Measurements from ENCODE around the gene GSTA3. TPM values are rescaled to one million over a fixed set of nuclear protein-coding genes. Genes with fewer than 3 reads are reported as not detected.
"Not testable (repeated sequence)": the region's sequence is repeated elsewhere in the genome, so short reads cannot be mapped to it uniquely, and the experiment has no call there.

The GSTA3 gene
- total RNA-seq, 4 donors from 2014 or later: not detected

DNA sequence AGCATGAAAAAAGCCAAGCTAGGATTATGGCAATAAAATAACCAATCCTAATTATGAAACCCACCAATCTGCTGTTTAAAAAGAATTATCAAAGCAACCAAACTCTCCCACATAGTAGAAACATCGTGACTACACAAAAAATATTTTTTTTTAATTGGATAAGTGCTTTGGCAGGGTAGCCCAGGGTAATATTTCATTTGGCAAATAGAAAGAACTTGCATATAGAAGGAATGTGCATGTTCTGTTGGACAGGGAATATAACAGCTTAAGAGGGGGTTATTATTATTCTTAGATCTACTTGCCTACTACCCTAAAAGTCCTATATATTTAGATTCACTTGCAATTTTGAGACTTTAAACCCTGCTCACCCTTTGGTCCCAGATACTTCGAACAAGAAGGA is 972 bp downstream of the GSTA3 start:
- 62 to 66% methylated on average over 2 of the region's 2 CpGs for WGBS, 2 donors
- Histone ChIP-seq H3K4me3 (no peak overlapping the region), H3K9me3 (no peaks in the 10 kb centered on the region), H3K27ac (no peak overlapping the region), H3K4me1 (peaks cover 0 to 4% (median 0%) of the 10 kb centered on the region in 3 donors), H3K27me3 (no peaks in the 10 kb centered on the region), H3K36me3 (no peaks in the 10 kb centered on the region)
- TF ChIP-seq POLR2A (IDR thresholded peaks at IDR 0.05) (no peak), CTCF (IDR thresholded peaks at IDR 0.05) (no peak)
- intact Hi-C loops (cut with DNase I): no loop called here
- no peak for DNase-seq

GRCh38 chr6:52904562-52905279 is 4.8 kb downstream of the GSTA3 start:
- Histone ChIP-seq H3K27ac (no peak overlapping the region), H3K27me3 (no peaks in the 10 kb centered on the region), H3K36me3 (no peaks in the 10 kb centered on the region), H3K4me1 (peaks cover 0 to 4% (median 0%) of the 10 kb centered on the region in 3 donors), H3K4me3 (no peak overlapping the region), H3K9me3 (no peaks in the 10 kb centered on the region)
- DNase-seq: no peak
- intact Hi-C loops (cut with DNase I): no loop called here
- WGBS, 2 donors: 70 to 75% methylated on average over 6 of the region's 6 CpGs
- TF ChIP-seq CTCF (IDR thresholded peaks at IDR 0.05): peak in 1 of 6 experiments; percentile 26
- no peak for TF ChIP-seq POLR2A (IDR thresholded peaks at IDR 0.05)

DNA sequence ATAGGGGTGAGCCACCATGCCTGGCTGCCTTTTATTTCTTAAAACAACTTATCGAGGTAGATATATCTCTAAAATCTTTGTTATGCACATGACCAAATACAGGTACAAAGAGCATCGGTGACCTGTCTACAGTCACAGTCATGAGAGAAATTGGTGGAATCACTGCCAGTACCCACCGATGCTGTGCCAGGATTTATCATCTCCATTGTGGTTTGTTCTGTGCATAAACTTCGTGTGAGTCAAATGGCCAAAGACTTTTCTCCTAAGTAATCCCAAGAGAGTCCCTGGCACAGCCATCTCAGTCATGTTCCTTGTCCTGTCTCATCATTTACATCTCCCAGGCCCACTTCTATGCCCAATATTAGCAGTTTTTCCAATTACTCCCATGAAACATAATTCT is 9.0 kb downstream of the GSTA3 start:
- Histone ChIP-seq H3K27me3 (no peaks in the 10 kb centered on the region), H3K4me1 (no peaks in the 10 kb centered on the region), H3K9me3 (no peaks in the 10 kb centered on the region), H3K4me3 (no peak overlapping the region), H3K27ac (no peak overlapping the region), H3K36me3 (no peaks in the 10 kb centered on the region)
- TF ChIP-seq POLR2A (IDR thresholded peaks at IDR 0.05): no peak
- TF ChIP-seq CTCF (IDR thresholded peaks at IDR 0.05): no peak
- no peak for DNase-seq
- WGBS, 2 donors: 76 to 83% methylated on average over 4 of the region's 4 CpGs
- intact Hi-C loops (cut with DNase I): no loop called here

DNA sequence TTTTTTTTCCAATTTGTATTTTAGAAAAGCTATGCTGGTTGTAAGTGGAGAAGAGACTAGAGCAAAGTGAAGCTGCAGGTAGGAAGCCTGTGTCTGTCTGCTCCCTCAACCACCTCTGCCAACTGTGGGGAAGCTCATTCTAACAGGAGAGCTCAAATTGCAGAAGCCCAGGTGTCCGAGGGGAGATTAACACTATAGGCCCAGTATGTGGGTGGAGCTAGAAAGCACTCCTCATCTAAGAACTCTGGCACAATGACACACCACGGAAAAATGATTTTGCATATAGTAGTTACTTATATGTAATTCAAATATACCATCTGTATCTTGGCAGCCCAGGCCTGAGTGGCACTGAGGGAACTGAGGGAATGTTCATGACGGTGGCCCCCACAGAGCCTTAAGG is 13.7 kb downstream of the GSTA3 start:
- intact Hi-C loops (cut with DNase I); H3K27me3 ChIP-seq; H3K4me3 ChIP-seq; DNase-seq; H3K27ac ChIP-seq; H3K4me1 ChIP-seq; H3K36me3 ChIP-seq; H3K9me3 ChIP-seq: not testable (repeated sequence)
- 75 to 77% methylated on average over 3 of the region's 3 CpGs for WGBS, 2 donors

- Histone ChIP-seq H3K36me3 (no peaks in the 10 kb centered on the region), H3K4me1 (no peaks in the 10 kb centered on the region), H3K4me3 (no peak overlapping the region), H3K27ac (no peak overlapping the region), H3K9me3 (no peaks in the 10 kb centered on the region), H3K27me3 (no peaks in the 10 kb centered on the region)
- no peak for TF ChIP-seq POLR2A (IDR thresholded peaks at IDR 0.05)
- no peak for TF ChIP-seq CTCF (IDR thresholded peaks at IDR 0.05)
- 76 to 77% methylated on average over 2 of the region's 2 CpGs for WGBS, 2 donors
- DNase-seq: no peak
- intact Hi-C loops (cut with DNase I): no loop called here
Observed at GRCh38 chr6:52894285-52894684, 15.2 kb downstream of the GSTA3 start.

DNA sequence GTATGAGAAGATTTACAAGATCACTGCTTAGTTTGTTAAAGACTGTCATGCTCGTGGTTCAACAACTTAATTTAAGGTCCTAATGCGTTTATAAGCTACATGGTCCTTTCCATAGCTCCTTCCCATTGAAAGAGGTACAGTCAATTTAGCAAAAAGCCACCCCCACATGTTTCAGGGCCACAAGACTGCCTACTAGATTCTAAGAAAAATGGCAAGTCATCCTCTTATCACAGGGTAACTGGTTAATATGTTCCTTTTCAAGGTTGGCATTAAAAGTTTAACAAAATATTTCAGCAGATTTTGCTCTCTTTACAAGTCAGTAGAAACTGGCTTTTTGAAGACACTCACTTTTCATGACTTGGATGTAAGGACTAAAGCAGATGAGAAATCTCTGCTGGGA is 15.7 kb downstream of the GSTA3 start:
- H3K9me3 ChIP-seq: no peaks in the 10 kb centered on the region
- H3K27me3 ChIP-seq: no peaks in the 10 kb centered on the region
- no peaks in the 10 kb centered on the region for H3K36me3 ChIP-seq
- WGBS, 2 donors: 79 to 86% methylated on average over 2 of the region's 2 CpGs
- DNase-seq: no peak
- H3K4me1 ChIP-seq: no peaks in the 10 kb centered on the region
- TF ChIP-seq CTCF (IDR thresholded peaks at IDR 0.05): no peak
- TF ChIP-seq POLR2A (IDR thresholded peaks at IDR 0.05): no peak
- H3K4me3 ChIP-seq: no peak overlapping the region
- no peak overlapping the region for H3K27ac ChIP-seq
- intact Hi-C loops (cut with DNase I): no loop called here
